ENCODE results near the gene BCAP31.

- TF ChIP-seq POLR2A (IDR thresholded peaks at IDR 0.05; ENCODE audit: low read depth): no peak
- no peak for TF ChIP-seq CTCF (IDR thresholded peaks at IDR 0.05)
- TF ChIP-seq POLR2AphosphoS5 (IDR thresholded peaks at IDR 0.05): no peak
- no peak for TF ChIP-seq EP300 (IDR thresholded peaks at IDR 0.05)
Observed at GRCh38 chrX:153671589-153672530, 52.3 kb downstream of the BCAP31 start.

Data from esophagus muscularis mucosa (tissue), 4 donors.